Measurements from ENCODE around the gene ANO4. TPM values are rescaled to one million over a fixed set of nuclear protein-coding genes. Genes with fewer than 3 reads are reported as not detected.
"Not testable (repeated sequence)": the region's sequence is repeated elsewhere in the genome, so short reads cannot be mapped to it uniquely, and the experiment has no call there.

Gene ANO4
- total RNA-seq, 4 donors from 2014 or later = 0.10 TPM; not detected in 3

- H3K4me1 ChIP-seq = no peaks in the 10 kb centered on the region
- ATAC-seq (no peak), DNase-seq (no peak)
- no peak overlapping the region for H3K27ac ChIP-seq
- H3K27me3 ChIP-seq = no peaks in the 10 kb centered on the region
- TF ChIP-seq CTCF (IDR thresholded peaks at IDR 0.05 in 4 of 5, conservative IDR thresholded peaks at IDR 0.05 in 1 of 5) (no peak), POLR2A (IDR thresholded peaks at IDR 0.05) (no peak)
- in situ Hi-C loops (cut with MboI; ENCODE audit: low sequenced_read_pairs in 4 of 4) = no loop called here
- no peak overlapping the region for H3K4me3 ChIP-seq
- no peaks in the 10 kb centered on the region for H3K9me3 ChIP-seq
- intact Hi-C loops (cut with DNase I; ENCODE audit: low total_unique reads) = no loop called here
- no peaks in the 10 kb centered on the region for H3K36me3 ChIP-seq
These were observed 333.1 kb downstream of the ANO4 start for GRCh38 chr12:101127521-101128219.

GRCh38 chr12:101145777-101146431, 351.3 kb downstream of the ANO4 start:
- DNase-seq; ATAC-seq; H3K4me1 ChIP-seq; intact Hi-C loops (cut with DNase I; ENCODE audit: low total_unique reads); H3K27me3 ChIP-seq; H3K9me3 ChIP-seq; H3K36me3 ChIP-seq; in situ Hi-C loops (cut with MboI; ENCODE audit: low sequenced_read_pairs in 4 of 4); H3K4me3 ChIP-seq; H3K27ac ChIP-seq: not testable (repeated sequence)

GRCh38 chr12:101165319-101165718, 370.7 kb downstream of the ANO4 start:
- no peak for DNase-seq
- TF ChIP-seq CTCF (IDR thresholded peaks at IDR 0.05 in 4 of 5, conservative IDR thresholded peaks at IDR 0.05 in 1 of 5) (no peak), POLR2A (IDR thresholded peaks at IDR 0.05) (no peak)
- in situ Hi-C loops (cut with MboI; ENCODE audit: low sequenced_read_pairs in 4 of 4) = no loop called here
- Histone ChIP-seq H3K4me1 (no peaks in the 10 kb centered on the region), H3K4me3 (no peak overlapping the region), H3K9me3 (no peaks in the 10 kb centered on the region), H3K36me3 (no peaks in the 10 kb centered on the region), H3K27me3 (no peaks in the 10 kb centered on the region), H3K27ac (no peak overlapping the region)
- no peak for ATAC-seq
- intact Hi-C loops (cut with DNase I; ENCODE audit: low total_unique reads) = no loop called here

GRCh38 chr12:101166866-101167265, 372.3 kb downstream of the ANO4 start:
- Histone ChIP-seq H3K36me3 (no peaks in the 10 kb centered on the region), H3K4me3 (no peak overlapping the region), H3K9me3 (no peaks in the 10 kb centered on the region), H3K4me1 (no peaks in the 10 kb centered on the region), H3K27me3 (no peaks in the 10 kb centered on the region), H3K27ac (no peak overlapping the region)
- ATAC-seq = no peak
- intact Hi-C loops (cut with DNase I; ENCODE audit: low total_unique reads) = no loop called here
- in situ Hi-C loops (cut with MboI; ENCODE audit: low sequenced_read_pairs in 4 of 4) = no loop called here
- DNase-seq = no peak
- no peak for TF ChIP-seq POLR2A (IDR thresholded peaks at IDR 0.05)
- no peak for TF ChIP-seq CTCF (IDR thresholded peaks at IDR 0.05 in 4 of 5, conservative IDR thresholded peaks at IDR 0.05 in 1 of 5)

GRCh38 chr12:101168001-101168400, 373.4 kb downstream of the ANO4 start:
- Histone ChIP-seq H3K9me3 (no peaks in the 10 kb centered on the region), H3K4me1 (no peaks in the 10 kb centered on the region), H3K4me3 (no peak overlapping the region), H3K27ac (no peak overlapping the region), H3K27me3 (no peaks in the 10 kb centered on the region), H3K36me3 (no peaks in the 10 kb centered on the region)
- ATAC-seq (no peak), DNase-seq (no peak)
- intact Hi-C loops (cut with DNase I; ENCODE audit: low total_unique reads) = no loop called here
- in situ Hi-C loops (cut with MboI; ENCODE audit: low sequenced_read_pairs in 4 of 4) = no loop called here
- no peak for TF ChIP-seq POLR2A (IDR thresholded peaks at IDR 0.05)
- TF ChIP-seq CTCF (IDR thresholded peaks at IDR 0.05 in 4 of 5, conservative IDR thresholded peaks at IDR 0.05 in 1 of 5) = no peak

All from gastrocnemius medialis (tissue), 4 donors.